T-helper 2 cell treated with Interferon-gamma antibody and Interleukin-4, amounts not matched to agents 100 ng/mL and 5 ng/mL, for 36 hours (primary cell): ENCODE data around the gene OTOGL. TPM values are rescaled to one million over a fixed set of nuclear protein-coding genes. Genes with fewer than 3 reads are reported as not detected.
"Not testable (repeated sequence)": the region's sequence is repeated elsewhere in the genome, so short reads cannot be mapped to it uniquely, and the experiment has no call there.

ENCODE experiments used
- intact Hi-C: fragments of 100-400 bp; cut with micrococcal nuclease; formaldehyde crosslinking; loops from one replicate; pipeline ENCODE4 v1.15.1; 2023
- total RNA-seq: library from RNA; stranded (reverse); gene quantifications from 2 replicates; pipeline ENCODE4 v1.2.3, GENCODE V29; 2022

OTOGL gene
- total RNA-seq, 1 donor from 2014 or later: not detected

GRCh38 chr12:80271780-80272179, 172.4 kb downstream of the OTOGL start:
- intact Hi-C loops: loop anchor here (5.0 to 10.0 kb wide), 3 partner anchors 74 to 717 kb away; no protein-coding TSS in a partner anchor

DNA sequence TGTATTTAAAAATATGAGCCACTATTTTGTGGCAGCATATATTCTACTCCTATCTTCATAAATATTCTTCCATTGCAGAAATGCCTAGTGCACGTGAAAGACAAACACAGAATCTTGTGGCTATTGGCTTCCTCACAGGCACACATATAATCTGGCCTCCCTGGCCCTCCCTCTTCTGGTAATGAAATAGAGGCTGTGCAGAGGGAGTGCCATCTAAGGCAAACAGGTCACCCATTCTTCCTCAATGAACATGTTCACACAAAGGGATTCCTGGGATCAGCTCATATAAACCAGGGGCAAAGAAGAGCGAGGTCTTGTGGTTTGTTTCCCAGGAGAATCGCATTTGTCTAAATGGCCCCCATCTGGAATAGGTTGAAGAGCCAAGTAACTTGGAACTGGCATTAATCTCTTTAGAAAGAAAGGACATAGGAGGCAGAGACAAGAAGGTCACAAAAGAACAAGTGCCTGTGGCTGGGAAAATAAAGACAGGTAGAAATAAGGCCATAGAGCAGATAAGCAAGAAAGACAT, 173.1 kb downstream of the OTOGL start:
- intact Hi-C loops: loop anchor here (5.0 to 10.0 kb wide), 3 partner anchors 75 to 718 kb away; no protein-coding TSS in a partner anchor

DNA sequence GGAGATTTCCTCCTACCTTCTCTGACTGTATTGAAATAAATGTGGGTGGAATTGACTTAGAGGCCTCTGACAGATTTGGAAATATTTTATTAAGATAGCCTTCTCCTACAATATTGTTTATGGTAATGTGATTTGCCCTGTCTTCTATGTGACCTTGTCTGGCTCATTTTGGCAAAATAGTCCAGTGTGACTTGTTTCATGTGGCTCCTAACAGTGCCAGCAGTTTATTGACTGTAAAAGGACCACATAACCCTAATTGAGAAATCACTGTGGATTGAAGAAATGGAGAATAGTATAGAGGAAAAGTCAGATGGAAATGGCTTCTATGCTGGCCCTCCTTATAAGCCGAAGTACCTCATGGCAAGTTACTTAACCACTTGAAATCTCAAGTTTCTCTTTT, 173.8 kb downstream of the OTOGL start:
- intact Hi-C loops: loop anchor here (5.0 to 10.0 kb wide), 3 partner anchors 76 to 718 kb away; no protein-coding TSS in a partner anchor

DNA sequence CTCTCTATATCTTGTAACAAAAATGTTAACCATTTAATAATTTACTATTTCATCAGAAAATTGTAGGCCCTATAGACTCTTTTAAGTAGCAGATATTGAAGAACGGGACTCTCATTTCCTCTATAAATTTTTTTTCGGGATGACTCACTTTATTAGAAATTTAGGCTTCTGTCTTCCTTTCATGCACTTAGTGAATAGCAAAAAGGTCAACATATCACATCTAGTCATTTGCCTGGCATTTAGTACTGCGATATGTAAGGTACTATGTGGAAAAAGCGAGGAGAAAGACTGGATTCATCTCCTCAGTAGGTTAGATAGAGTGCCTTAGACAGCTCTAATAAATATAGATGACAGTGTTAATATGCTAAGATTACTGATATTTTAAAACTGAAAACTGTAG, 178.4 kb downstream of the OTOGL start:
- intact Hi-C loops: loop anchor here (10.0 kb wide), 1 partner anchor 723 kb away; no protein-coding TSS in a partner anchor

DNA sequence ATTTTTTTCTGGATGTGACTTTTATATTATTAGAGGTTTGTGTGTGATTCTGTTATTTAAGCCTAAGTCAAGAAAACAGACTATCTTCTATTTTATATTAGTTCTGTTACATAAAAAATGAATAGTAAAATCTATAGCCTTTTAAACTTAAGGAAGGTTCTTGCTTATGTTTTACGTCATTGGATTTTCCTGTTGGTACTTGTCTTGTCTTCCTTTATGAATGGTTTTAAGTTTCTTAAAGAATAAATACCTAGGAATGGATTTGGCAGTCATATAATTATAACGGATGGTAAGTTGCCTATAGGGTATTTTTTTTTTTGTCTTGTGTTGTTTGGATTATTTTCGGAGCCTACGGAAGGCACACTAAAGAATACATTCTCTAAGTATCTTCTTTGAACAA, 182.9 kb downstream of the OTOGL start:
- intact Hi-C loops: no loop called here

GRCh38 chr12:80282761-80283160, 183.4 kb downstream of the OTOGL start:
- intact Hi-C loops: no loop called here

DNA sequence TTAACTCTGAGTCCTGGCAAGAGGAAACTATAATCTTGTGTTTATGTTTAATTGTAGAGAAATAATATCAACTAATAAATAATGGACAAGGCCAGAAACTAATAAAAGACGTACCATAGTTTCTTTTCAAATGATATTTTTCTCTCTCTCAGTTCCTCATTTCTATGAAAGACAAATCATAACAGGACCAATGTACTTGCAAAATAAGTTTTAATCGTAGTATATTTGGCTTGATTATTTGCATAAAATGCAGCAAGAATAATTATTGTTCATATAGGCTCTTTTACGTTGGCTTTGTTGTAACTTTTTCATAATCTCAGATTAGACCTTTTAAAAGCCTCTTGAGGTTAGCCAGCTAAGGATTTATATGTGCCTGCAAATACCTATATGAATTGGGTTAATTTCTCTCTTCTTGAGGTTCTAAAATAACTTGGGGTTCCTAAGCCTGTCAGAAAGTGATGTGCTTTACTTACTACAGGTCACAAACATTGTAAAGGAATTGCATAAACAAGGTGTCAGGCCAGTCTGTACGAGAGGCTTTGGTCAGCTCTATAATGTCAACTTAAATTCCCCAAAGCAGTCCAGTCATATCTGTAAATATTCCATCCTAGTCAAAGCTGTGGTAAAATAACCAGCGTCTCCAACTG, 191.9 kb downstream of the OTOGL start:
- intact Hi-C loops: no loop called here

- intact Hi-C loops: no loop called here
These were observed 194.0 kb downstream of the OTOGL start for GRCh38 chr12:80293347-80293746.

- intact Hi-C loops: no loop called here
These were observed 194.4 kb downstream of the OTOGL start for GRCh38 chr12:80293759-80294158.

DNA sequence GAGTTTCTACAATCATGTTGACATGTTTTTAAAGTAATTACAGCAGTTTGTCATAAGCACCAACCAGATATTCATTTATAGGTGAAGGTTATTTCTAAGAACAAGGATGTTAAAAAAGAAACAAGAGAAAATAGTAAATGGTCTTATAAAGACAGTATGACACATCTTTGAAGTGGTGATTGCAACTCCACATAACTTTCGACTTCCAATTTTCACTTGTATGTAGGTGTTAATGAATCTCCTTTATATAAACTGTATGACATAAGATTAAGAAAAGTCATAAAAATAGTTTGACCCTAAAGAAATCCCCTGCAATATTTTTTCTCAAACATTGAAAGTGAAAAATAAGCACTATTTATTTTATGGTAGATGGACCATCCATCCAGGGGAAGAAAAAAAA, 199.9 kb downstream of the OTOGL start:
- intact Hi-C loops: no loop called here

- intact Hi-C loops: no loop called here
These were observed 200.6 kb downstream of the OTOGL start for GRCh38 chr12:80299976-80300375.

DNA sequence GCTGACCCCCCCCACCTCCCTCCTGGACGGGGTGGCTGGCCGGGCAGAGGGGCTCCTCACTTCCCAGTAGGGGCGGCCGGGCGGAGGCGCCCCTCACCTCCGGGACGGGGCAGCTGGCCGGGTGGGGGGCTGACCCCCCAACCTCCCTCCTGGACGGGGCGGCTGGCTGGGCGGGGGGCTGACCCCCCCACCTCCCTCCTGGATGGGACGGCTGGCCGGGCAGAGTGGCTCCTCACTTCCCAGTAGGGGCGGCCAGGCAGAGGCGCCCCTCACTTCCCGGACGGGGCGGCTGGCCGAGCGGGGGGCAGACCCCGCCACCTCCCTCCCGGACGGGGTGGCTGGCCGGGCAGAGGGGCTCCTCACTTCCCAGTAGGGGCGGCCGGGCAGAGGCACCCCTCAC, 208.1 kb downstream of the OTOGL start:
- intact Hi-C loops: not testable (repeated sequence)

GRCh38 chr12:80313209-80313608, 213.9 kb downstream of the OTOGL start:
- intact Hi-C loops: no loop called here

DNA sequence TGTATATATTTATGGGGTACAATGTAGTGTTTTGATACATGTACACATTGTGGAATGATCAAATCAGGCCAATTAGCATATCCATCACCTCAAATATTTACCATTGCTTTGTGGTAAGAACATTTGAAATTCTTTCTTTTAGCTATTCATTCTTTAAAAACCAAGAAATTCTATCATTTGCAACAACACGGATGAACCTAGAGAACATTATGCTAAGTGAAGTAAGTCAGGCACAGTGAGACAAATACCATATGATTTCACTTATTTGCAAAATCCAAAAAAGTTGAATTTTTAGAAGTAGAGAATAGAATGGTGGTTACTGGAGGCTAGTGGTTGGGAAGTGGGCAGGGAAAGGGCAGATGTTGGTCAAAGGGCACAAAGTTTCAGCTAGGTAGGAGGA, 215.4 kb downstream of the OTOGL start:
- intact Hi-C loops: no loop called here

DNA sequence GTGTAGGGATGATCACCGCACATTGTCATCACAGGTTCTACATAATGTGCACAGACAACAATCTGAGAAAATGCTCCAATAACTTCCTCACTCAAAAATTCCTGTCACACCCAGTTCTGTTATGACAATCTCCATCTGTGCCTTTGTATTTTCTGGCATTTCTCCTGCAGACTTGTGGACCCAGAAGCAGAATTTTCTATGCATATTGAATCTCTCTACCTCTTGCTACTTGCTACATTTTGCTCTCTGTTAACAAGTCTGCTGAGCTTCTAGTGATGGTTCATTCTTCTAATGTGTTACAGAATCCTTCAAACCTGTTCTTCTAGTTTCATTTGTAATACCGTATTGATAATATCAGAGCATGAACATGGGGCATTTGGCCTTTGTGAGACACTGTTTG, 216.9 kb downstream of the OTOGL start:
- intact Hi-C loops: no loop called here

GRCh38 chr12:80317307-80317706, 218.0 kb downstream of the OTOGL start:
- intact Hi-C loops: no loop called here

DNA sequence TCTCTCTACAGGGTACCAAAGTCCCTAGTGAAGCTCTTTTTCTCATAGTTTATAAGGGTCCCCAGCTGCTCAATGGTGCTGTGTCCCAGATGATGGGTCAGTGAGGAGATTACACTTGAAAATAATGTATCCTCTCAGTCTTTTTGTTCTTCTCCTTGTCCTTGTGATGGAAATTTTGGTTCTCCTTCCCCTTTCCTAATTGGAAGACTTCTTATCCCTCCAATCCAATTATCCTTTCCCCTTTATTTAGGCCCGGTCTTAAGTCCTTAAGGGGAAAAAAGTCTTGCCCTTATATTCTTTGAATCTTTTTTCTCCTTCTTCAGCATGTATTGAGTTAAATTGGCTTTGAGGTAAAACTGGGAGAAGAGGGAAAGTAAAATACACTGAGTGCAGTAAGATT, 218.6 kb downstream of the OTOGL start:
- intact Hi-C loops: no loop called here

DNA sequence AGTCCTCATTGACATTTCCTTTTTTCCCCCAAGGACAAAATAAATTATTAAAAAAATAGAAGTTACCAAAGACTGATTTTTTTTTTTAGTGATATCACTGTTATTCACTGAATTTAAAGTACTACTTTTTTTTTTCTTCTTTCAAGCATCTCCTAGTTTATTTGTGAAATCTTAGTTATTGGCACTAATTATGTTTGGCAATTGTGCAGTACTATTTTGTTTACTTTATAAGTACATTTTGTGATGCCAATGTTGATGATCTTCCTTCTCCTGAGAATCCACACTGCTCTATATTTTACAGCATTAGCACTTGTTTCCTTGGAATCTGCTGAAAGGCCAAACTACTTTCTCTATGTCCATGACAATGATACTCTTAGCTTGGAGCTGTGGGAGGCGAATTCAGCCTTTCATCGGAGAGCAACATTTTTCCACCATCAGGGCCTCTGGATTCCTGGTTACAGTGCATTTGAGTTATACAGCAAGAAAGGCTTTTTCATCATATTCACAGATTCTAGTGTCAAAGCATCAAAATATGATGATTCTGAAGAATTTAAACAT, 220.9 kb downstream of the OTOGL start:
- intact Hi-C loops: no loop called here

DNA sequence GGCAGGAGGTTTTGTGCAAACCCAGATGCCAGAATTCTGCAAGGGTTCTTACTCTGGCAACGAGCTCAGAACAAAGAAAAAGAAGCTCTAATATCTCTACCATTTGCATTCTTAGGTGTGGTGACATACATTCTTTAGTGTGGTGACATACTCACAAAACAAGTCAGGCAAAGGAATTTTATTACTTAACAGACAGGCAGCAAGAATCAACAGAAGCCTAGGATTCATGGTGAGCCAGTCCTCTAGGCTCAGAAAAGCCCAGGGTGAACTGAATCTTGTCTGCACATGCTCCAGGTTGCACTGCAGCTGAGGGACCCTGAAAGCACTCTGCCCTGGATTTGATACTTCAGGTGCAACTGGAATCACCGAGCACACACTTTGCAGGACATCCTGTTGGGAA, 222.3 kb downstream of the OTOGL start:
- intact Hi-C loops: no loop called here

- intact Hi-C loops: no loop called here
These were observed 226.0 kb downstream of the OTOGL start for GRCh38 chr12:80325167-80325959.

DNA sequence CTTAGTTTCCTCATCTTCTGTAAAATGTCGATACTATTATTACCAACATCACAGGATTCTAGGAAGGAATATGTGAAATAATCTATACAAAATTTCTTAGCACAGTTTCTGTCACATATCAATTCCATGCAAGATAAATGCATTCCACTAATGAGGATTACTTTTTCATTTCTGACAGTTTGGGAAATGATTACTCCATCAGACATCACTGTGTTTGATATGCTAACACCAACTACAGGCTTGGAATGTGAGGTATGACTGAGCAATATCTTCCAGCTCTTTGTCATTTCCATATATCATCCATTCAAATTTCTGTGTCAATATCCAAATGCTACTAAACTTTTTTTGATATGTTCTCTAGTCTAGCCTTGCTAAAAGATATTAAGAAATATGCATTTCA, 233.5 kb downstream of the OTOGL start:
- intact Hi-C loops: no loop called here

DNA sequence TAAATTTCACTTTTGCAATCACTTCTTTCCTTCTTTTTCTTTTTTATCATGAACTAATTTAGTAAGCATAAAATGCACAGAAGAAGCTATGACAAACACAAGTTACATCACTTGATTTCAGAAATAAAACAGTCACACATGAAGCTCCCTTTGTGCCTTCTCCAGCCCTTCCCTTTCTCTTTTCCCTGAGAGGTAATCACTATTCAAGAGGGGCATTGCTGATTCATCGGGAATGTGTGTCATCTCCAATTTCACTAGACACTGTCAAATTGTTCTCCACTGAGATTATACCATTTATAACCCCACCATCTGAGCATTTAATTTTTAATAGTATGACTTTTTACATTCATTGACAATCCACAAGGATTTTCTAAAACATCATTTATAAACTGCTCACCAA, 253.1 kb downstream of the OTOGL start:
- intact Hi-C loops: no loop called here
